Progenitor cell of endocrine pancreas (in vitro differentiated cells): ENCODE data around the gene CCDC178. TPM values are rescaled to one million over a fixed set of nuclear protein-coding genes. Genes with fewer than 3 reads are reported as not detected.
"Not testable (repeated sequence)": the region's sequence is repeated elsewhere in the genome, so short reads cannot be mapped to it uniquely, and the experiment has no call there.

Experiments used
- DNase-seq: peaks from one replicate; pipeline ENCODE4 v3.0.0; 2021; ENCODE audit warnings: low spot score; ENCODE audit not compliant: unreplicated experiment
- H3K27ac Mint-ChIP-seq: 2 replicates; pipeline ENCODE4 v1.8.0; 2021; ENCODE audit warnings: mild to moderate bottlenecking, moderate library complexity, mixed read lengths
- H3K27me3 Mint-ChIP-seq: 2 replicates; pipeline ENCODE4 v1.8.0; 2021; ENCODE audit warnings: mixed read lengths
- H3K36me3 Mint-ChIP-seq: 2 replicates; pipeline ENCODE4 v1.8.0; 2022; ENCODE audit warnings: mixed read lengths; ENCODE audit not compliant: insufficient read depth
- H3K4me1 Mint-ChIP-seq: 2 replicates; pipeline ENCODE4 v1.8.0; 2021; ENCODE audit warnings: low read depth, mixed read lengths
- H3K4me3 Mint-ChIP-seq: 2 replicates; pipeline ENCODE4 v1.8.0; 2021; ENCODE audit warnings: low read depth, mild to moderate bottlenecking, moderate library complexity, mixed read lengths
- H3K9me3 Mint-ChIP-seq: 2 replicates; pipeline ENCODE4 v1.8.0; 2021; ENCODE audit warnings: low read depth, mixed read lengths
- total RNA-seq: library from RNA; stranded (reverse); gene quantifications from 2 replicates; pipeline ENCODE4 v1.2.1, GENCODE V29; 2021
- TF ChIP-seq, protein P1 (sequence below): fragments of 200-600 bp; sonication (generic); IDR thresholded peaks from one replicate; pipeline ENCODE4 v1.5.0; 2021; ENCODE audit warnings: antibody characterized with exemption, mild to moderate bottlenecking; ENCODE audit not compliant: unreplicated experiment

CCDC178 gene
- total RNA-seq, 1 donor from 2014 or later = not detected

DNA sequence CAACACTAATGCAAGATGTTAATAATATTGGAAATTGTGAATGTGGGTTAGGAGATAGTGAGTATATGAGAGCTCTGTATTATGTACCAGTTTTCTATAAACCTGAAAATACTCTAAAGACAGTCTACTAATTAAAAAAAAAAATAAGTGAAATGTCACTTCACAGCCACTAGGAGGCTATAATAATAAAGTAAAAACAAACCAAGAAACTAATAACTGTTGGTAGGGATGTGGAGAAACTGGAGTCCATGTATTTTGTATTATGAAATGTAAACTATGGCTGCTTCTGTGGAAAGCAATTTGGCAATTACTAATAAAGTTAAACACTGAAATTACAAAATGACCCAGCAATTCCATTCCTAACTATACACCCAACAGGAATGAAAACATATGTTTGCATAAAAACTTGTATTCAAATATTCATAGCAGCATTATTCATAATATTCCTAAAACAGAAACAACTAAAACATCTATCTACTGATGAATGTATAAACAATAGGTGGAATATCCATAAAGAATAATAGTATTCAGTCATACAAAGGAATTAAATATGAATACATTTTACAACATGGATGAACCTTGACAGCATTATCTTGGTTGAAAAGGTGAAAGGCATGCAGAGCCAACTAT is 36.2 kb downstream of the CCDC178 start:
- Mint-ChIP-seq H3K27ac (no peak overlapping the region), H3K4me1 (peaks cover 11% of the 10 kb centered on the region), H3K36me3 (no peaks in the 10 kb centered on the region), H3K4me3 (no peak overlapping the region), H3K27me3 (no peaks in the 10 kb centered on the region), H3K9me3 (no peaks in the 10 kb centered on the region)
- TF ChIP-seq, protein P1, sequence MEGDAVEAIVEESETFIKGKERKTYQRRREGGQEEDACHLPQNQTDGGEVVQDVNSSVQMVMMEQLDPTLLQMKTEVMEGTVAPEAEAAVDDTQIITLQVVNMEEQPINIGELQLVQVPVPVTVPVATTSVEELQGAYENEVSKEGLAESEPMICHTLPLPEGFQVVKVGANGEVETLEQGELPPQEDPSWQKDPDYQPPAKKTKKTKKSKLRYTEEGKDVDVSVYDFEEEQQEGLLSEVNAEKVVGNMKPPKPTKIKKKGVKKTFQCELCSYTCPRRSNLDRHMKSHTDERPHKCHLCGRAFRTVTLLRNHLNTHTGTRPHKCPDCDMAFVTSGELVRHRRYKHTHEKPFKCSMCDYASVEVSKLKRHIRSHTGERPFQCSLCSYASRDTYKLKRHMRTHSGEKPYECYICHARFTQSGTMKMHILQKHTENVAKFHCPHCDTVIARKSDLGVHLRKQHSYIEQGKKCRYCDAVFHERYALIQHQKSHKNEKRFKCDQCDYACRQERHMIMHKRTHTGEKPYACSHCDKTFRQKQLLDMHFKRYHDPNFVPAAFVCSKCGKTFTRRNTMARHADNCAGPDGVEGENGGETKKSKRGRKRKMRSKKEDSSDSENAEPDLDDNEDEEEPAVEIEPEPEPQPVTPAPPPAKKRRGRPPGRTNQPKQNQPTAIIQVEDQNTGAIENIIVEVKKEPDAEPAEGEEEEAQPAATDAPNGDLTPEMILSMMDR = peak; percentile 61
- DNase-seq = no peak

DNA sequence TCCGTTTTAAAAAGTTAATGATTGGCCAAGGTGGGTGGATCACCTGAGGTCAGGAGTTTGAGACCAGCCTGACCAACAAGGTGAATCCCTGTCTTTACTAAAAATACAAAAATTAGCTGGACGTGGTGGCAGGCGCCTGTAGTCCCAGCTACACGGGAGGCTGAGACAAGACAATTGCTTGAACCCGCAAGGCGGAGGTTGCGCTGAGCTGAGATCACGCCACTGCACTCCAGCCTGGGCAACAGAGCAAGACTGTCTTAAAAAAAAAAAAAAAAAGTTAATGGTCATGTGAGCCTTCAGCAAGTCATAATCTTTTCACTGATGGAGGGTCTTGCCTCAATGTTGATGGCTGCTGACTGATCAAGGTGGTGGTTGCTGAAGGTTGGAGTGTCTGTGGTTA is 41.6 kb downstream of the CCDC178 start:
- H3K4me3 Mint-ChIP-seq, H3K9me3 Mint-ChIP-seq, H3K27ac Mint-ChIP-seq, H3K4me1 Mint-ChIP-seq, H3K27me3 Mint-ChIP-seq, DNase-seq, H3K36me3 Mint-ChIP-seq: not testable (repeated sequence)

DNA sequence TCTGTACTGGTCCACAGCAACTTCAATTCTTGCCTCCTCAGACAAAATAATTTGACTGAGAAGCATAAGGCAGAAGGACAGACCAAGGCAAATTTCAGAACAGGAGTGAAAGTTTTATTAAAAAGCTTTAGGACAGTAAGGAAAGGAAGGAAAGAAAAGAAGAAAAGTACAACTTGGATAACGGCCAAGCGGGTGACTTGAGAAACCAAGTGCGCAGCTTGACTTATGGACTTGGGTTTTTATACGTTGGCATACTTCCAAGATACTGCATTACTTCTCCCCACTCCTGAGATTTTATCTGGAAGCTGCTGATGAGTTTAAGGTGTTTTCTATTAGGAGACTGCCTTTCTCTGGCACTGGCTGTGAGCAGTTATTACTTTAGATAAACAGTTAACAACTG is 64.7 kb downstream of the CCDC178 start:
- DNase-seq = no peak
- Mint-ChIP-seq H3K9me3 (no peaks in the 10 kb centered on the region), H3K27me3 (no peaks in the 10 kb centered on the region), H3K4me1 (no peaks in the 10 kb centered on the region), H3K36me3 (no peaks in the 10 kb centered on the region), H3K4me3 (no peak overlapping the region), H3K27ac (no peak overlapping the region)
- TF ChIP-seq, protein P1 = no peak

DNA sequence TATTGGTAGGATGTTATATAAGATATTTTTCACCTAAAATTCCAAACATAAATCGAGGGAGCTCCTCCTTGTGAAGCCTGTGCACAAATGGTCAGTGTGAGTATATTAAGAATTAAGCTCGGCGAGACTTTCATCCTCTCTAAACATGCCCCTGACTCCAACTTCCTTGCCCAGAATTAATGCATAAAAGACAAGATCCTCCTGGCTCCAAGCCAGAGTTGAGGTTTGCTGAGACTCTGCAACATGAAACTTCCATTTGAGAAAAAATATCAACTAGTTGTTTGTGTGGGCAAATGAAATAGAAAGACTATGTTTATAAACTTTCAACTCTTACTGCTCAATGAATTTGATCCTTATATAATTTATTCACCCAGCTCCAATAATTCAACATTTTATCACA is 68.1 kb downstream of the CCDC178 start:
- Mint-ChIP-seq H3K9me3 (no peaks in the 10 kb centered on the region), H3K27ac (no peak overlapping the region), H3K4me1 (peaks cover 7% of the 10 kb centered on the region), H3K4me3 (no peak overlapping the region), H3K36me3 (no peaks in the 10 kb centered on the region), H3K27me3 (no peaks in the 10 kb centered on the region)
- DNase-seq = no peak
- TF ChIP-seq, protein P1 = no peak

DNA sequence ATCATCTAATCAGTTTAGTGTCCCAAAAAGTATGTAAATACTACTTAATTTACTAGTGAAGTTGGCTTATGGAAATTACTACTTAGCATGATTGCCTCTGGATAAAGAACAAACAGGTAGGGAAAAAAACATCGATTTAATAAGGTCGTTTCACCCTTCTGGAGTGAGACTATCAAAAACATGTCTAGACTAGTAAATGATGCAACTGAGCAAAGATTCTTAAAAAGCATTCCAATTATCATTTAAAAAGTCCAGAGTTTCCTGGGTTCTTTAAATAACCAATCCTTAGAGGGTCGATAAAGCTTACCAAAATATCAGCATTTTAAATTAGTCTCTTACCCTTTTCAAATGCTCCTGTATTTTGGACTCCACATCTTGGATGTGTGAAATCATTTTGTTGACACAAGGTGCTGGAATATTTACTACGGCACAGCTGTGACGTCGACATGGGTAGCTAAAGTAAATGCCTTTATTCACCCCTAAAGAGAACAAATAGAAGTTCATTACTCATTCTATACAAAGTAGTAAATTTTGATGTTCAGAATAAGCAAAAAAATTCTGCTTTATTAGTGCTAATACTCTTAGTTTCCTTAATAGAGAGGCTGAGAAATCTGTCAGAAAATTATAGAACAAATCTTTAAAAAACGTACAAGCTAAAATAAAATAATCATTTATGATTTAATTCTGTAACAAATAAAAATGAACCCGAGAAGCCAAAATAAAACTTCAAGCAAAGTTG is 70.6 kb downstream of the CCDC178 start:
- H3K9me3 Mint-ChIP-seq = no peaks in the 10 kb centered on the region
- no peak for DNase-seq
- H3K4me3 Mint-ChIP-seq = no peak overlapping the region
- no peaks in the 10 kb centered on the region for H3K36me3 Mint-ChIP-seq
- no peak overlapping the region for H3K27ac Mint-ChIP-seq
- TF ChIP-seq, protein P1 = no peak
- no peaks in the 10 kb centered on the region for H3K27me3 Mint-ChIP-seq
- peaks cover 7% of the 10 kb centered on the region for H3K4me1 Mint-ChIP-seq

DNA sequence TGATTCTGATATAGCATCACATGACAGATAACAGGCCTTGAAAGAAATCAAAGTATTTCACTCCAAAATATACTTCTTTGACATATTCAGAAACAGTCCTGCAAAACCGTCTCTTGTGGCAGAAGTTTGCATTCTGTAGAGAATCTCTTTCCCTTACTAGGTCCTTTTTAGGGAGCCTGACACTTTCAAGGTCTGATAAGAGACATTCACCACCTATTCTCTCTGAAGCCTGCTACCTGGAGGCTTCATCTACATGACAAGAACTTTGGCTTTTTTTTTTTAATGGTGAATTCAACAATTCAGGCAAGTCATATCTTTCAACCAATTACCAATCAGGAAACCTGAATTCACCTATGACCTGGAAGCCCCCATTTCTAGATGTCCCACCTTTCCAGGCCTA is 83.8 kb downstream of the CCDC178 start:
- peaks cover 4% of the 10 kb centered on the region for H3K9me3 Mint-ChIP-seq
- H3K4me1 Mint-ChIP-seq = peaks cover 4% of the 10 kb centered on the region
- H3K27me3 Mint-ChIP-seq = no peaks in the 10 kb centered on the region

More for the DNA sequence above, 83.8 kb downstream of the CCDC178 start:
- Mint-ChIP-seq H3K27ac (no peak overlapping the region), H3K36me3 (no peaks in the 10 kb centered on the region), H3K4me3 (no peak overlapping the region)
- DNase-seq = no peak
- TF ChIP-seq, protein P1 = no peak
